MCF 10A (cell line): ENCODE data around the gene NEBL. TPM values are rescaled to one million over a fixed set of nuclear protein-coding genes. Genes with fewer than 3 reads are reported as not detected.

ENCODE experiments used
- BruUV-seq: library from RNA; stranded (reverse); fragments of 400-500 nt; replicated peaks from 2 replicates; lab custom pipeline; 2021; lab: Mats Ljungman, UMichigan
- CTCF ChIA-PET: fragments of 300-600 bp; sonication (Branson Sonifier 250); formaldehyde crosslinking; extraction: SDS; loops from one replicate; lab custom pipeline; 2021; ENCODE audit warnings: antibody characterized with exemption, inconsistent platforms; lab: Yijun Ruan, JAX
- POLR2A ChIA-PET: fragments of 300-600, 350-650 bp; sonication (Branson Sonifier 250); formaldehyde crosslinking; extraction: SDS; loops from one replicate; lab custom pipeline; 2020; ENCODE audit warnings: antibody characterized with exemption, inconsistent platforms; lab: Yijun Ruan, JAX
- DNase-seq: peaks from one replicate; pipeline ENCODE4 v3.0.0-alpha.2; 2018; ENCODE audit not compliant: unreplicated experiment
- H3K27ac Mint-ChIP-seq: one replicate; pipeline ENCODE4 v1.8.0; 2022; ENCODE audit warnings: mild to moderate bottlenecking, low read depth, mixed read lengths; ENCODE audit not compliant: unreplicated experiment
- H3K27me3 Mint-ChIP-seq: one replicate; pipeline ENCODE4 v1.8.0; 2022; ENCODE audit warnings: mixed read lengths; ENCODE audit not compliant: insufficient read depth, unreplicated experiment
- H3K36me3 Mint-ChIP-seq: one replicate; pipeline ENCODE4 v1.8.0; 2022; ENCODE audit warnings: mild to moderate bottlenecking, moderate library complexity, mixed read lengths; ENCODE audit not compliant: insufficient read depth, unreplicated experiment
- H3K4me1 Mint-ChIP-seq: one replicate; pipeline ENCODE4 v1.8.0; 2022; ENCODE audit warnings: mixed read lengths; ENCODE audit not compliant: insufficient read depth, unreplicated experiment
- H3K4me3 Mint-ChIP-seq: one replicate; pipeline ENCODE4 v1.8.0; 2022; ENCODE audit warnings: mild to moderate bottlenecking, moderate library complexity, mixed read lengths; ENCODE audit not compliant: unreplicated experiment
- H3K9me3 Mint-ChIP-seq: one replicate; pipeline ENCODE4 v1.8.0; 2022; ENCODE audit warnings: mixed read lengths; ENCODE audit not compliant: unreplicated experiment
- CTCF ChIP-seq: fragments of 200-600 bp; IDR thresholded peaks from one replicate; pipeline ENCODE4 v1.8.0; 2022; ENCODE audit warnings: antibody characterized with exemption, mild to moderate bottlenecking; ENCODE audit not compliant: unreplicated experiment
- intact Hi-C: fragments of 100-400 bp; cut with micrococcal nuclease; formaldehyde crosslinking; loops from 2 replicates; pipeline ENCODE4 v1.14.1; 2022
- total RNA-seq: library from RNA; stranded (reverse); gene quantifications from 2 replicates; pipeline ENCODE4 v1.2.3, GENCODE V29; 2022

The NEBL gene
- total RNA-seq, 1 experiment from 2014 or later = 30.6 TPM

GRCh38 chr10:20745556-20746375 lies 151.3 kb downstream of the NEBL start:
- Mint-ChIP-seq H3K9me3 (peaks cover 8% of the 10 kb centered on the region), H3K4me3 (no peak overlapping the region), H3K36me3 (no peaks in the 10 kb centered on the region), H3K27me3 (no peaks in the 10 kb centered on the region), H3K4me1 (no peaks in the 10 kb centered on the region), H3K27ac (no peak overlapping the region)
- intact Hi-C loops = no loop called here
- POLR2A ChIA-PET = no interaction called here
- TF ChIP-seq CTCF = no peak
- no peak for DNase-seq
- CTCF ChIA-PET = no interaction called here
- no TSS peak for BruUV-seq

- intact Hi-C loops = no loop called here
- peaks cover 5% of the 10 kb centered on the region for H3K9me3 Mint-ChIP-seq
- DNase-seq = no peak
- H3K36me3 Mint-ChIP-seq = no peaks in the 10 kb centered on the region
- H3K4me3 Mint-ChIP-seq = no peak overlapping the region
- POLR2A ChIA-PET = interaction anchor here (0.9 kb wide), 1 partner anchor 929 kb away, joined by 3 read pairs; the partner anchor contains the start of gene PLXDC2
- no peak overlapping the region for H3K27ac Mint-ChIP-seq
- BruUV-seq = no TSS peak
- H3K27me3 Mint-ChIP-seq = no peaks in the 10 kb centered on the region
- no peaks in the 10 kb centered on the region for H3K4me1 Mint-ChIP-seq
- TF ChIP-seq CTCF = no peak
- CTCF ChIA-PET = no interaction called here
Measured at GRCh38 chr10:20744821-20745220, 152.3 kb downstream of the NEBL start.

- ChIA-PET POLR2A (interaction anchor here (0.9 kb wide), 1 partner anchor 928 kb away, joined by 3 read pairs; the partner anchor contains the start of gene PLXDC2), CTCF (interaction anchor here (0.6 kb wide), 1 partner anchor 190 kb away, joined by 4 read pairs; no protein-coding TSS in a partner anchor)
- Mint-ChIP-seq H3K9me3 (no peaks in the 10 kb centered on the region), H3K4me1 (no peaks in the 10 kb centered on the region), H3K4me3 (no peak overlapping the region), H3K27me3 (no peaks in the 10 kb centered on the region), H3K27ac (no peak overlapping the region), H3K36me3 (no peaks in the 10 kb centered on the region)
- intact Hi-C loops = no loop called here
- DNase-seq = no peak
- no TSS peak for BruUV-seq
- no peak for TF ChIP-seq CTCF
Measured at GRCh38 chr10:20743942-20744341, 153.2 kb downstream of the NEBL start.

- DNase-seq = no peak
- no peak overlapping the region for H3K27ac Mint-ChIP-seq
- ChIA-PET CTCF (interaction anchor here (1.2 kb wide), 1 partner anchor 9 kb away, joined by 3 read pairs; no protein-coding TSS in a partner anchor), POLR2A (interaction anchor here (0.6 kb wide), 1 partner anchor 1034 kb away, joined by 3 read pairs; no protein-coding TSS in a partner anchor)
- no peak overlapping the region for H3K4me3 Mint-ChIP-seq
- no TSS peak for BruUV-seq
- no peaks in the 10 kb centered on the region for H3K36me3 Mint-ChIP-seq
- no peak for TF ChIP-seq CTCF
- H3K4me1 Mint-ChIP-seq = no peaks in the 10 kb centered on the region
- intact Hi-C loops = no loop called here
- H3K9me3 Mint-ChIP-seq = no peaks in the 10 kb centered on the region
- no peaks in the 10 kb centered on the region for H3K27me3 Mint-ChIP-seq
Measured at GRCh38 chr10:20742737-20743541, 154.2 kb downstream of the NEBL start.
